Islet precursor cell (in vitro differentiated cells): Measurements from ENCODE around the gene TNFRSF17.

ENCODE experiments used
- DNase-seq: peaks from one replicate; pipeline ENCODE4 v3.0.0-alpha.2; 2018

Gene TNFRSF17

GRCh38 chr16:11972128-11972527, 7.1 kb downstream of the TNFRSF17 start:
- DNase-seq, result no peak

- no peak for DNase-seq
Observed at GRCh38 chr16:11973070-11973469, 8.1 kb downstream of the TNFRSF17 start.

- DNase-seq, result peak; percentile 55
Observed at GRCh38 chr16:11976850-11977375, 11.9 kb downstream of the TNFRSF17 start.

- peak; percentile 73 for DNase-seq
Observed at GRCh38 chr16:11977376-11978041, 12.5 kb downstream of the TNFRSF17 start.

- DNase-seq, result no peak
Observed at GRCh38 chr16:11978080-11978479, 13.1 kb downstream of the TNFRSF17 start.

GRCh38 chr16:11979013-11979672, 14.1 kb downstream of the TNFRSF17 start:
- no peak for DNase-seq

- no peak for DNase-seq
Observed at GRCh38 chr16:11980136-11980844, 15.3 kb downstream of the TNFRSF17 start.

GRCh38 chr16:11985250-11985649, 20.2 kb downstream of the TNFRSF17 start:
- no peak for DNase-seq

GRCh38 chr16:11986521-11987057, 21.6 kb downstream of the TNFRSF17 start:
- DNase-seq, result no peak

GRCh38 chr16:11988258-11988978, 23.4 kb downstream of the TNFRSF17 start:
- DNase-seq, result no peak

- DNase-seq, result no peak
Observed at GRCh38 chr16:11990702-11991390, 25.8 kb downstream of the TNFRSF17 start.

GRCh38 chr16:11992008-11992584, 27.1 kb downstream of the TNFRSF17 start:
- DNase-seq, result no peak

GRCh38 chr16:11992586-11993524, 27.8 kb downstream of the TNFRSF17 start:
- DNase-seq, result no peak

- DNase-seq, result peak; percentile 73
Observed at GRCh38 chr16:11994143-11995119, 29.4 kb downstream of the TNFRSF17 start.

- DNase-seq, result no peak
Observed at GRCh38 chr16:11996433-11997330, 31.7 kb downstream of the TNFRSF17 start.

GRCh38 chr16:12000032-12000431, 35.0 kb downstream of the TNFRSF17 start:
- DNase-seq, result no peak

GRCh38 chr16:12002447-12003006, 37.5 kb downstream of the TNFRSF17 start:
- peak; percentile 62 for DNase-seq

GRCh38 chr16:12006637-12007036, 41.6 kb downstream of the TNFRSF17 start:
- no peak for DNase-seq
